A549 (cell line): ENCODE results near the gene COX7B. TPM values are rescaled to one million over a fixed set of nuclear protein-coding genes. Genes with fewer than 3 reads are reported as not detected.

Source experiments
- ATAC-seq, 2 experiments: fragments of 200-7000 bp in 1 of 2; fragments of >200 bp in 1 of 2; cut with Nextera tagmentation in 1 of 2; cut with Tn5 transposase in 1 of 2; 3 replicates each; pipeline versions ENCODE4 v1.8.0 to v1.9.1; 2018 to 2020; ENCODE audit warnings: mild to moderate bottlenecking in 1 of 2, moderate library complexity in 1 of 2
- CTCF ChIA-PET: fragments of 300-600 bp; sonication (Branson Sonifier 250); formaldehyde crosslinking; extraction: SDS; loops from one replicate; lab custom pipeline; 2021; ENCODE audit warnings: antibody characterized with exemption, inconsistent platforms; lab: Yijun Ruan, JAX
- POLR2A ChIA-PET: fragments of 350-600 bp; formaldehyde crosslinking; extraction: SDS; loops from one replicate; lab custom pipeline; 2021; ENCODE audit warnings: antibody characterized with exemption, inconsistent platforms; lab: Yijun Ruan, JAX
- DNase-seq, 2 experiments: peaks; one replicate each; pipeline versions ENCODE4 v3.0.0 to v3.0.0-alpha.2; 2011 to 2016; ENCODE audit warnings: low read depth in 1 of 2, low spot score in 1 of 2
- FAIRE-seq: peaks from 2 replicates; lab custom pipeline; 2011; peaks lifted over from hg19 to GRCh38; lab: Jason Lieb, UNC
- H3K27ac ChIP-seq, 2 experiments: fragments of >200 bp; sonication (Bioruptor Twin); formaldehyde crosslinking; 3 replicates each; pipeline ENCODE4 v1.5.1; 2016 to 2017
- H3K4me1 ChIP-seq: fragments of >200 bp; sonication (Bioruptor Twin); formaldehyde crosslinking; 3 replicates; pipeline ENCODE4 v1.6.1; 2016
- H3K4me2 ChIP-seq: fragments of >200 bp; sonication (Bioruptor Twin); formaldehyde crosslinking; 3 replicates; pipeline ENCODE4 v1.6.1; 2016
- H3K4me3 ChIP-seq: fragments of >200 bp; sonication (Bioruptor Twin); formaldehyde crosslinking; 3 replicates; pipeline ENCODE4 v1.5.1; 2016
- H3K9me3 ChIP-seq: fragments of >200 bp; sonication (Bioruptor Twin); formaldehyde crosslinking; 3 replicates; pipeline ENCODE4 v1.6.1; 2016
- BHLHE40 ChIP-seq: IDR thresholded peaks from 2 replicates; pipeline ENCODE4 v1.6.1; 2012; ENCODE audit warnings: low read depth, low read length, inconsistent platforms
- CHD4 ChIP-seq: fragments of 200-600 bp; sonication (generic); IDR thresholded peaks from 2 replicates; pipeline ENCODE4 v1.6.1; 2016; ENCODE audit warnings: antibody characterized with exemption, mild to moderate bottlenecking, borderline replicate concordance
- E2F6 ChIP-seq: IDR thresholded peaks from 2 replicates; pipeline ENCODE4 v1.6.1; 2012; ENCODE audit warnings: low read depth, borderline replicate concordance
- FOSL2 ChIP-seq, 2 experiments: fragments of 450-650 bp in 1 of 2; fragments of >200 bp in 1 of 2; sonication (Bioruptor Twin) in 1 of 2; formaldehyde crosslinking; IDR thresholded peaks; 2 replicates each; pipeline versions ENCODE4 v1.5.0 to v1.6.1; 2016 to 2020; ENCODE audit warnings: mild to moderate bottlenecking in 1 of 2, moderate library complexity in 1 of 2
- FOXS1 ChIP-seq: fragments of 250-450 bp; sonication (Bioruptor Pico); IDR thresholded peaks from 2 replicates; pipeline ENCODE4 v1.5.0; 2020; ENCODE audit warnings: mild to moderate bottlenecking, moderate library complexity
- GATA3 ChIP-seq: IDR thresholded peaks from 2 replicates; pipeline ENCODE4 v1.6.1; 2012; ENCODE audit warnings: borderline replicate concordance
- HDAC2 ChIP-seq: fragments of 200-600 bp; sonication (generic); IDR thresholded peaks from 2 replicates; pipeline ENCODE4 v1.6.1; 2016
- HEYL ChIP-seq: fragments of 250-450 bp; sonication (Bioruptor Pico); IDR thresholded peaks from 2 replicates; pipeline ENCODE4 v1.8.0; 2021; ENCODE audit warnings: mild to moderate bottlenecking, moderate library complexity
- HOXB13 ChIP-seq: fragments of 250-450 bp; sonication (Bioruptor Pico); IDR thresholded peaks from 2 replicates; pipeline ENCODE4 v1.5.0; 2020; ENCODE audit warnings: low read depth, mild to moderate bottlenecking, moderate library complexity
- JUNB ChIP-seq: fragments of >200 bp; sonication (Bioruptor Twin); formaldehyde crosslinking; IDR thresholded peaks from 2 replicates; pipeline ENCODE4 v1.6.1; 2016
- KDM1A ChIP-seq: fragments of 200-600 bp; sonication (generic); IDR thresholded peaks from 2 replicates; pipeline ENCODE4 v1.6.1; 2016; ENCODE audit warnings: low read depth, mild to moderate bottlenecking
- MAZ ChIP-seq: fragments of 150-350 bp; IDR thresholded peaks from 2 replicates; pipeline ENCODE4 v1.6.1; 2014; ENCODE audit warnings: antibody characterized with exemption, low read depth, low read length, borderline replicate concordance
- MYC ChIP-seq: IDR thresholded peaks from 2 replicates; pipeline ENCODE4 v1.6.1; 2012; ENCODE audit warnings: mild to moderate bottlenecking, inconsistent platforms, low read length, improper control_type of control experiment, borderline replicate concordance
- PHF8 ChIP-seq: fragments of 200-600 bp; sonication (generic); IDR thresholded peaks from 2 replicates; pipeline ENCODE4 v1.6.1; 2016; ENCODE audit warnings: low read depth, mild to moderate bottlenecking, antibody characterized with exemption, moderate library complexity, borderline replicate concordance
- POLR2AphosphoS2 ChIP-seq: conservative IDR thresholded peaks from 2 replicates; pipeline ENCODE4 v1.6.1; 2012; ENCODE audit warnings: low read length, improper control_type of control experiment, inconsistent platforms
- REST ChIP-seq: fragments of 200-600 bp; sonication (generic); IDR thresholded peaks from 2 replicates; pipeline ENCODE4 v1.6.1; 2016; ENCODE audit warnings: antibody characterized with exemption, mild to moderate bottlenecking, moderate library complexity
- RFX5 ChIP-seq: fragments of 450-650 bp; IDR thresholded peaks from 2 replicates; pipeline ENCODE4 v1.7.1; 2014; ENCODE audit warnings: antibody characterized with exemption, mild to moderate bottlenecking, moderate library complexity
- WGBS: methylation state at CpG from one replicate; pipeline ENCODE4 v1.1.6; 2017; ENCODE audit errors: missing lambda C conversion rate; 5-methylcytosine and 5-hydroxymethylcytosine counted together
- polyA plus RNA-seq, 4 experiments: library from polyadenylated mRNA; depleted of rRNA in 3 of 4; stranded (reverse); fragments of >200 nt; fragmentation: RNase III in 1 of 4; extraction: RNeasy Plus Mini Kit Qiagen cat#74134 plus additional on column Dnase treatment in 1 of 4; gene quantifications; 2 replicates in 3 of 4; 3 replicates in 1 of 4; pipeline ENCODE4 v1.2.3, GENCODE V29; 2011 to 2017
- TF ChIP-seq, protein P1 (sequence below): fragments of >200 bp; sonication (Bioruptor Twin); formaldehyde crosslinking; IDR thresholded peaks from 3 replicates; pipeline ENCODE4 v1.6.1; 2016
- TF ChIP-seq, protein P2 (sequence below): IDR thresholded peaks from 2 replicates; pipeline ENCODE4 v1.6.1; 2012

Gene COX7B
- polyA plus RNA-seq, 2 of the 4 experiments (the other 2 are of a cell fraction) = 792 to 1,133 TPM

- no peak for TF ChIP-seq HDAC2
- TF ChIP-seq REST = no peak
- peak; percentile 67; the same call in 1 of the 2 replicates for TF ChIP-seq MYC
These were observed 11.0 kb downstream of the COX7B start, which contains the start of gene ATP7A (continued) for GRCh38 chrX:77910108-77910840.

- H3K4me3 ChIP-seq = no peak overlapping the region
- no peak overlapping the region for H3K27ac ChIP-seq
- POLR2A ChIA-PET = no interaction called here
- 53% methylated on average over 2 of the region's 2 CpGs for WGBS
- H3K4me1 ChIP-seq = peaks cover 9% of the 10 kb centered on the region; the same call in 2 of the 3 replicates
- CTCF ChIA-PET = interaction anchor here (0.6 to 1.8 kb wide), 5 partner anchors 17 to 1654 kb away, joined by 3 to 7 read pairs (median 3); no protein-coding TSS in a partner anchor
- DNase-seq = no peak
- no peak for TF ChIP-seq FOSL2 (IDR thresholded peaks at IDR 0.05)
- no peak for TF ChIP-seq FOSL2 (CRISPR knock-in tag; IDR thresholded peaks at IDR 0.05)
- TF ChIP-seq GATA3 = no peak
- no peak for TF ChIP-seq FOXS1 (CRISPR knock-in tag)
- no peak for TF ChIP-seq RFX5
- TF ChIP-seq, protein P1, sequence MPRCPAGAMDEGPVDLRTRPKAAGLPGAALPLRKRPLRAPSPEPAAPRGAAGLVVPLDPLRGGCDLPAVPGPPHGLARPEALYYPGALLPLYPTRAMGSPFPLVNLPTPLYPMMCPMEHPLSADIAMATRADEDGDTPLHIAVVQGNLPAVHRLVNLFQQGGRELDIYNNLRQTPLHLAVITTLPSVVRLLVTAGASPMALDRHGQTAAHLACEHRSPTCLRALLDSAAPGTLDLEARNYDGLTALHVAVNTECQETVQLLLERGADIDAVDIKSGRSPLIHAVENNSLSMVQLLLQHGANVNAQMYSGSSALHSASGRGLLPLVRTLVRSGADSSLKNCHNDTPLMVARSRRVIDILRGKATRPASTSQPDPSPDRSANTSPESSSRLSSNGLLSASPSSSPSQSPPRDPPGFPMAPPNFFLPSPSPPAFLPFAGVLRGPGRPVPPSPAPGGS = no peak
- TF ChIP-seq POLR2AphosphoS2 = no peak
- no peak for TF ChIP-seq JUNB
- TF ChIP-seq BHLHE40 = no peak
- TF ChIP-seq MAZ = no peak
- no peak for TF ChIP-seq HEYL (CRISPR knock-in tag)
- no peak for TF ChIP-seq KDM1A
- TF ChIP-seq CHD4 = no peak
- no peak for TF ChIP-seq HOXB13 (CRISPR knock-in tag)
- TF ChIP-seq, protein P2, sequence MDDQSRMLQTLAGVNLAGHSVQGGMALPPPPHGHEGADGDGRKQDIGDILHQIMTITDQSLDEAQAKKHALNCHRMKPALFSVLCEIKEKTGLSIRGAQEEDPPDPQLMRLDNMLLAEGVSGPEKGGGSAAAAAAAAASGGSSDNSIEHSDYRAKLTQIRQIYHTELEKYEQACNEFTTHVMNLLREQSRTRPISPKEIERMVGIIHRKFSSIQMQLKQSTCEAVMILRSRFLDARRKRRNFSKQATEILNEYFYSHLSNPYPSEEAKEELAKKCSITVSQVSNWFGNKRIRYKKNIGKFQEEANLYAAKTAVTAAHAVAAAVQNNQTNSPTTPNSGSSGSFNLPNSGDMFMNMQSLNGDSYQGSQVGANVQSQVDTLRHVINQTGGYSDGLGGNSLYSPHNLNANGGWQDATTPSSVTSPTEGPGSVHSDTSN = no peak
- TF ChIP-seq E2F6 = no peak
- TF ChIP-seq PHF8 = no peak
- no peak for FAIRE-seq
- no peaks in the 10 kb centered on the region for H3K9me3 ChIP-seq
- ATAC-seq = no peak
- peak overlapping the region; percentile 33; the same call in 1 of the 3 replicates for H3K4me2 ChIP-seq
These were observed 18.1 kb downstream of the COX7B start for GRCh38 chrX:77917294-77917933.
